Measurements from ENCODE around the gene FAM163B.

DNA sequence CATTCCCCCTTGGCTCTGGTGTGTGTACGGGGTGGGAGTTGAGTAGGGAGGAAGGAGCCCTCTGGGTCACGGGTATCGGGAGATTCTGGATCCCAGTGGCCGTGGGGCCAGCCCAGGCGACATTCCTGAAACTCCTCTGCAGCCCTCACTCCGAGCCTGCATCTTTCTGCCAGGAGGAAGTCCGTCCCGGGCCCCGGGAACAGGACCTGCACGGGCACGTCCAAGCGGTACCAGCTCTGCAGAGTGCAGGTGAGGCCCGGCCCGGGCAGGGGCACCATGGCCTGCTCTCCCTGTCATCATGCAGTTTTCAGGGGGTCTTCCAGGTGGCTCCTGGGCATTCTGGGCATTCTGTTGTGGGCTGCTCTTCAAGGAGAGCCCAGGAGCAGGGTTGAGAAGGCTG lies 71.0 kb downstream of the FAM163B start:
- TF ChIP-seq, protein P1, sequence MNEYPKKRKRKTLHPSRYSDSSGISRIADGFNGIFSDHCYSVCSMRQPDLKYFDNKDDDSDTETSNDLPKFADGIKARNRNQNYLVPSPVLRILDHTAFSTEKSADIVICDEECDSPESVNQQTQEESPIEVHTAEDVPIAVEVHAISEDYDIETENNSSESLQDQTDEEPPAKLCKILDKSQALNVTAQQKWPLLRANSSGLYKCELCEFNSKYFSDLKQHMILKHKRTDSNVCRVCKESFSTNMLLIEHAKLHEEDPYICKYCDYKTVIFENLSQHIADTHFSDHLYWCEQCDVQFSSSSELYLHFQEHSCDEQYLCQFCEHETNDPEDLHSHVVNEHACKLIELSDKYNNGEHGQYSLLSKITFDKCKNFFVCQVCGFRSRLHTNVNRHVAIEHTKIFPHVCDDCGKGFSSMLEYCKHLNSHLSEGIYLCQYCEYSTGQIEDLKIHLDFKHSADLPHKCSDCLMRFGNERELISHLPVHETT (tag by site-specific recombination; IDR thresholded peaks at IDR 0.05) = no peak
- TF ChIP-seq ZNF24 (tag by site-specific recombination; IDR thresholded peaks at IDR 0.05) = no peak
- no peak for TF ChIP-seq ZBTB21 (tag by site-specific recombination; IDR thresholded peaks at IDR 0.05)
- TF ChIP-seq ZNF223 (tag by site-specific recombination; IDR thresholded peaks at IDR 0.05) = no peak
- TF ChIP-seq, protein P2, sequence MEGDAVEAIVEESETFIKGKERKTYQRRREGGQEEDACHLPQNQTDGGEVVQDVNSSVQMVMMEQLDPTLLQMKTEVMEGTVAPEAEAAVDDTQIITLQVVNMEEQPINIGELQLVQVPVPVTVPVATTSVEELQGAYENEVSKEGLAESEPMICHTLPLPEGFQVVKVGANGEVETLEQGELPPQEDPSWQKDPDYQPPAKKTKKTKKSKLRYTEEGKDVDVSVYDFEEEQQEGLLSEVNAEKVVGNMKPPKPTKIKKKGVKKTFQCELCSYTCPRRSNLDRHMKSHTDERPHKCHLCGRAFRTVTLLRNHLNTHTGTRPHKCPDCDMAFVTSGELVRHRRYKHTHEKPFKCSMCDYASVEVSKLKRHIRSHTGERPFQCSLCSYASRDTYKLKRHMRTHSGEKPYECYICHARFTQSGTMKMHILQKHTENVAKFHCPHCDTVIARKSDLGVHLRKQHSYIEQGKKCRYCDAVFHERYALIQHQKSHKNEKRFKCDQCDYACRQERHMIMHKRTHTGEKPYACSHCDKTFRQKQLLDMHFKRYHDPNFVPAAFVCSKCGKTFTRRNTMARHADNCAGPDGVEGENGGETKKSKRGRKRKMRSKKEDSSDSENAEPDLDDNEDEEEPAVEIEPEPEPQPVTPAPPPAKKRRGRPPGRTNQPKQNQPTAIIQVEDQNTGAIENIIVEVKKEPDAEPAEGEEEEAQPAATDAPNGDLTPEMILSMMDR (tag by site-specific recombination; IDR thresholded peaks at IDR 0.05) = no peak
